Suppressor macrophage (primary cell): ENCODE data around the gene CIB4.

Experiments used
- DNase-seq, 4 experiments: peaks; one replicate each; pipeline ENCODE4 v3.0.0-alpha.2; 2020 to 2022
- total RNA-seq, 17 experiments: gene quantifications; one replicate each; lab custom pipeline; 2026; ENCODE audit warnings: mixed read lengths in 6 of 17, inconsistent platforms in 3 of 17; lab: John Stamatoyannopoulos, UW

Gene CIB4
- total RNA-seq = 0 to 1.3 (median 0) reads per million in 17 experiments

GRCh38 chr2:26640781-26641564, at the start of gene CIB4:
CIB4 (minus strand) TSS chr2:26641366; CDS start chr2:26641314, 52 bp downstream.
- no peak for DNase-seq

GRCh38 chr2:26687801-26688200, 46.6 kb upstream of the CIB4 start:
- no peak for DNase-seq

- no peak for DNase-seq
Measured at GRCh38 chr2:26687328-26687727, 46.2 kb upstream of the CIB4 start.

- DNase-seq = no peak
Measured at GRCh38 chr2:26685989-26686839, 45.0 kb upstream of the CIB4 start.

GRCh38 chr2:26685341-26685740, 44.2 kb upstream of the CIB4 start:
- no peak for DNase-seq

GRCh38 chr2:26683583-26683982, 42.4 kb upstream of the CIB4 start:
- no peak for DNase-seq

GRCh38 chr2:26682155-26682554, 41.0 kb upstream of the CIB4 start:
- DNase-seq = no peak

- no peak for DNase-seq
Measured at GRCh38 chr2:26681656-26682055, 40.5 kb upstream of the CIB4 start.

GRCh38 chr2:26679867-26680266, 38.7 kb upstream of the CIB4 start:
- DNase-seq = peak; percentile 66 to 86 (median 80)

GRCh38 chr2:26678035-26678434, 36.9 kb upstream of the CIB4 start:
- no peak for DNase-seq

- no peak for DNase-seq
Measured at GRCh38 chr2:26675651-26676255, 34.6 kb upstream of the CIB4 start.

GRCh38 chr2:26674771-26675170, 33.6 kb upstream of the CIB4 start:
- DNase-seq = no peak

GRCh38 chr2:26674002-26674751, 33.0 kb upstream of the CIB4 start:
- no peak for DNase-seq

- DNase-seq = no peak
Measured at GRCh38 chr2:26672818-26673393, 31.7 kb upstream of the CIB4 start.

GRCh38 chr2:26672112-26672817, 31.1 kb upstream of the CIB4 start:
- no peak for DNase-seq

- DNase-seq = no peak
Measured at GRCh38 chr2:26671691-26672090, 30.5 kb upstream of the CIB4 start.

GRCh38 chr2:26670931-26671460, 29.8 kb upstream of the CIB4 start:
- no peak for DNase-seq

- DNase-seq = no peak
Measured at GRCh38 chr2:26670171-26670570, 29.0 kb upstream of the CIB4 start.

- no peak for DNase-seq
Measured at GRCh38 chr2:26668856-26669750, 27.9 kb upstream of the CIB4 start.

GRCh38 chr2:26668041-26668440, 26.9 kb upstream of the CIB4 start:
- no peak for DNase-seq
